Transverse colon (tissue), 4 donors: ENCODE measurements around the gene PTPN11. TPM values are rescaled to one million over a fixed set of nuclear protein-coding genes. Genes with fewer than 3 reads are reported as not detected.

Experiments
- DNase-seq: peaks from one replicate; pipeline ENCODE4 v3.0.0-alpha.2; 2019
- H3K27ac ChIP-seq, 4 donors: fragments of 200-600 bp; sonication (generic); 2 replicates each; pipeline ENCODE4 v1.5.1; 2016 to 2018; ENCODE audit warnings: inconsistent platforms in 4 of 4
- H3K27me3 ChIP-seq: fragments of 200-600 bp; sonication (generic); 2 replicates; pipeline ENCODE4 v1.5.1; 2017; ENCODE audit warnings: inconsistent platforms
- H3K36me3 ChIP-seq, 4 donors: fragments of 200-600 bp; sonication (generic); 2 replicates each; pipeline ENCODE4 v1.5.1; 2017 to 2019; ENCODE audit warnings: inconsistent platforms in 4 of 4
- H3K4me1 ChIP-seq, 4 donors: fragments of 200-600 bp; sonication (generic); 2 replicates each; pipeline ENCODE4 v1.5.1; 2017 to 2020; ENCODE audit warnings: inconsistent platforms in 4 of 4
- H3K4me3 ChIP-seq, 4 donors: fragments of 200-600 bp; sonication (generic); 1 replicate in 1 of 4; 2 replicates in 3 of 4; pipeline versions ENCODE4 v1.5.1 to v1.6.1; 2017 to 2019; ENCODE audit warnings: inconsistent platforms in 4 of 4
- H3K9me3 ChIP-seq, 2 donors: fragments of 200-600 bp; sonication (generic); 2 replicates each; pipeline ENCODE4 v1.5.1; 2017 to 2019; ENCODE audit warnings: inconsistent platforms in 2 of 2
- EP300 ChIP-seq: sonication (generic); formaldehyde crosslinking; IDR thresholded peaks from one replicate; pipeline ENCODE4 v1.6.1; 2017; ENCODE audit warnings: antibody characterized with exemption, low read depth
- POLR2A ChIP-seq: fragments of 450-650 bp; IDR thresholded peaks from one replicate; pipeline ENCODE4 v1.6.1; 2016; ENCODE audit warnings: antibody characterized with exemption, mild to moderate bottlenecking, moderate library complexity
- POLR2AphosphoS5 ChIP-seq, 3 donors: sonication (generic); formaldehyde crosslinking; IDR thresholded peaks; one replicate each; pipeline ENCODE4 v1.6.1; 2016; ENCODE audit warnings: antibody characterized with exemption in 3 of 3
- whole genome bisulfite sequencing, 2 donors: methylation state at CpG; one replicate each; pipeline ENCODE4 v1.1.5; 2018; ENCODE audit warnings: low coverage in 1 of 2; 5-methylcytosine and 5-hydroxymethylcytosine counted together
- in situ Hi-C, 4 donors: fragments of 200-750 bp; cut with MboI; loops; one replicate each; pipeline versions ENCODE4 v1.15.0 to v1.15.1; 2017; ENCODE audit warnings: low sequenced_read_pairs in 3 of 4, low pct_ligation_motif_present in 1 of 4, low pct_unique_long_range_greater_than_20kb in 1 of 4
- intact Hi-C: fragments of 100-400 bp; cut with DNase I; formaldehyde crosslinking; loops from one replicate; pipeline ENCODE4 v1.15.1; 2023; ENCODE audit warnings: low total_unique reads
- total RNA-seq, 4 donors: library from RNA; depleted of rRNA; stranded (reverse); fragments of >200 nt; gene quantifications; one replicate each; pipeline ENCODE4 v1.1.0, GENCODE V29; 2016
- TF ChIP-seq, protein P1 (sequence below), 5 experiments: fragments of 200-600 bp in 3 of 5; fragments of 450-650 bp in 2 of 5; sonication (generic) in 3 of 5; IDR thresholded peaks; 1 replicate in 2 of 5; 2 replicates in 3 of 5; pipeline ENCODE4 v1.5.1; 2016 to 2017; ENCODE audit warnings: antibody characterized with exemption in 5 of 5, inconsistent platforms in 3 of 5, mild to moderate bottlenecking in 2 of 5, moderate library complexity in 1 of 5

The PTPN11 gene
- total RNA-seq, 4 donors from 2014 or later = 46.4 to 56.7 (median 50.3) TPM

- Histone ChIP-seq H3K27ac (no peak overlapping the region), H3K4me1 (no peaks in the 10 kb centered on the region), H3K4me3 (no peak overlapping the region), H3K9me3 (no peaks in the 10 kb centered on the region), H3K27me3 (no peaks in the 10 kb centered on the region), H3K36me3 (peaks cover 0 to 44% (median 19%) of the 10 kb centered on the region in 4 donors)
- WGBS, 2 donors = 95 to 100% methylated on average over 1 of the region's 1 CpG
- intact Hi-C loops (no loop called here), in situ Hi-C loops (no loop called here)
- TF ChIP-seq, protein P1, sequence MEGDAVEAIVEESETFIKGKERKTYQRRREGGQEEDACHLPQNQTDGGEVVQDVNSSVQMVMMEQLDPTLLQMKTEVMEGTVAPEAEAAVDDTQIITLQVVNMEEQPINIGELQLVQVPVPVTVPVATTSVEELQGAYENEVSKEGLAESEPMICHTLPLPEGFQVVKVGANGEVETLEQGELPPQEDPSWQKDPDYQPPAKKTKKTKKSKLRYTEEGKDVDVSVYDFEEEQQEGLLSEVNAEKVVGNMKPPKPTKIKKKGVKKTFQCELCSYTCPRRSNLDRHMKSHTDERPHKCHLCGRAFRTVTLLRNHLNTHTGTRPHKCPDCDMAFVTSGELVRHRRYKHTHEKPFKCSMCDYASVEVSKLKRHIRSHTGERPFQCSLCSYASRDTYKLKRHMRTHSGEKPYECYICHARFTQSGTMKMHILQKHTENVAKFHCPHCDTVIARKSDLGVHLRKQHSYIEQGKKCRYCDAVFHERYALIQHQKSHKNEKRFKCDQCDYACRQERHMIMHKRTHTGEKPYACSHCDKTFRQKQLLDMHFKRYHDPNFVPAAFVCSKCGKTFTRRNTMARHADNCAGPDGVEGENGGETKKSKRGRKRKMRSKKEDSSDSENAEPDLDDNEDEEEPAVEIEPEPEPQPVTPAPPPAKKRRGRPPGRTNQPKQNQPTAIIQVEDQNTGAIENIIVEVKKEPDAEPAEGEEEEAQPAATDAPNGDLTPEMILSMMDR (IDR thresholded peaks at IDR 0.05) = no peak
- TF ChIP-seq POLR2A = no peak
- TF ChIP-seq EP300 = no peak
- no peak for TF ChIP-seq POLR2AphosphoS5 (IDR thresholded peaks at IDR 0.05)
- no peak for DNase-seq
Observed at GRCh38 chr12:112479413-112479812, 60.7 kb downstream of the PTPN11 start.

GRCh38 chr12:112480931-112481330 lies 62.2 kb downstream of the PTPN11 start:
- H3K27ac ChIP-seq = no peak overlapping the region
- no peak overlapping the region for H3K4me3 ChIP-seq
- TF ChIP-seq POLR2A = no peak
- no peaks in the 10 kb centered on the region for H3K9me3 ChIP-seq
- WGBS, 2 donors = 89% methylated on average over 3 to 4 of the region's 4 CpGs
- DNase-seq = no peak
- H3K36me3 ChIP-seq = peaks cover 0 to 42% (median 15%) of the 10 kb centered on the region in 4 donors
- H3K4me1 ChIP-seq = no peaks in the 10 kb centered on the region
- intact Hi-C loops (no loop called here), in situ Hi-C loops (no loop called here)
- no peaks in the 10 kb centered on the region for H3K27me3 ChIP-seq

DNA sequence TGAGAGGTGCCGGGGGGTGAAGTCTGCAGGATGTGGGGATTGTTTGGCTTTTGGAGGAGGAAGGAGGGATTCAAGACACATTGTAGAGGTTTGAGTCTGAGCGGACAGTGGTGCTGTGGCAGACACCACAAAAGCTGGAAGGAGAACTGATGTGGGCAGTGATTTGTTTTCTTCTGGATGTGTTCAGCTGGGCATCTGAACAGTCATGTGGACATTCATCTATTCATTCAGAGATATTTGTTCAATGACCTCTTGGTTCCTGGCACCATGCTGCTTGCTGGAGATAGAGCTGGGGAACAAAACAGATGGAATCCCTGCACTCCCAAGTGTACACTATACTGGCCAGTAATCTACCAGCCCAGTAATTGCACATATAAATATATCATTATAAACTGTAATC lies 64.0 kb downstream of the PTPN11 start:
- H3K9me3 ChIP-seq = no peaks in the 10 kb centered on the region
- H3K36me3 ChIP-seq = peaks cover 0 to 53% (median 18%) of the 10 kb centered on the region in 4 donors
- no peak overlapping the region for H3K27ac ChIP-seq
- 92% methylated on average over 2 of the region's 2 CpGs for WGBS, 2 donors
- H3K27me3 ChIP-seq = no peaks in the 10 kb centered on the region
- H3K4me1 ChIP-seq = no peaks in the 10 kb centered on the region
- in situ Hi-C loops = no loop called here
- no peak for DNase-seq
- TF ChIP-seq, protein P1 (IDR thresholded peaks at IDR 0.05) = no peak
- no peak for TF ChIP-seq EP300
- TF ChIP-seq POLR2AphosphoS5 (IDR thresholded peaks at IDR 0.05) = no peak
- no peak for TF ChIP-seq POLR2A
- intact Hi-C loops = no loop called here
- no peak overlapping the region for H3K4me3 ChIP-seq

DNA sequence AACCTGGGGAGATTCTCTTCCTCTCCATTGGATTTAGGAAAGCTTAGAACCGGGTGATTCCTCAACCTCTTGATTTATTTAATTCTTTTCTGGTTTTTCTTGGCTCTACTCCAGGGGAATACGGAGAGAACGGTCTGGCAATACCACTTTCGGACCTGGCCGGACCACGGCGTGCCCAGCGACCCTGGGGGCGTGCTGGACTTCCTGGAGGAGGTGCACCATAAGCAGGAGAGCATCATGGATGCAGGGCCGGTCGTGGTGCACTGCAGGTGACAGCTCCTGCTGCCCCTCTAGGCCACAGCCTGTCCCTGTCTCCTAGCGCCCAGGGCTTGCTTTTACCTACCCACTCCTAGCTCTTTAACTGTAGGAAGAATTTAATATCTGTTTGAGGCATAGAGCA lies 67.6 kb downstream of the PTPN11 start:
- no peak overlapping the region for H3K4me3 ChIP-seq
- in situ Hi-C loops = no loop called here
- WGBS, 2 donors = 86 to 96% methylated on average over 1 to 12 of the region's 12 CpGs

More for the DNA sequence above, 67.6 kb downstream of the PTPN11 start:
- H3K36me3 ChIP-seq = peaks cover 0 to 58% (median 22%) of the 10 kb centered on the region in 4 donors
- intact Hi-C loops = no loop called here
- H3K27me3 ChIP-seq = no peaks in the 10 kb centered on the region
- no peaks in the 10 kb centered on the region for H3K4me1 ChIP-seq
- DNase-seq = no peak
- H3K27ac ChIP-seq = no peak overlapping the region
- TF ChIP-seq, protein P1 (IDR thresholded peaks at IDR 0.05) = no peak
- no peak for TF ChIP-seq EP300
- TF ChIP-seq POLR2A = no peak
- TF ChIP-seq POLR2AphosphoS5 (IDR thresholded peaks at IDR 0.05) = no peak
- H3K9me3 ChIP-seq = no peaks in the 10 kb centered on the region
